HG03139 (cell line): Measurements from ENCODE around the gene DENR.

ENCODE experiments used
- ATAC-seq: cut with Tn5 transposase; IDR thresholded peaks from one replicate; pipeline ENCODE4 v1.9.1; 2021; ENCODE audit not compliant: unreplicated experiment

Gene DENR

GRCh38 chr12:122813310-122813713 lies 60.7 kb downstream of the DENR start:
- ATAC-seq: no peak

- no peak for ATAC-seq
These were observed 66.7 kb downstream of the DENR start for GRCh38 chr12:122819209-122819785.

GRCh38 chr12:122820138-122820537 lies 67.5 kb downstream of the DENR start:
- ATAC-seq: no peak
